KMS-11 (cell line): ENCODE measurements around the gene PTCH1.

Source experiments
- H2AFZ ChIP-seq: fragments of 200-600 bp; sonication (generic); 2 replicates; pipeline ENCODE4 v1.6.1; 2016; ENCODE audit warnings: antibody characterized with exemption, mixed run types, low read depth
- H3K27ac ChIP-seq: fragments of 200-600 bp; sonication (generic); 2 replicates; pipeline ENCODE4 v1.6.1; 2016; ENCODE audit warnings: mild to moderate bottlenecking, mixed run types
- H3K27me3 ChIP-seq: fragments of 200-600 bp; sonication (generic); 2 replicates; pipeline ENCODE4 v1.6.1; 2017; ENCODE audit warnings: mild to moderate bottlenecking, low read depth, mixed run types, moderate library complexity; ENCODE audit not compliant: insufficient read depth
- H3K36me3 ChIP-seq: fragments of 200-600 bp; sonication (generic); 2 replicates; pipeline ENCODE4 v1.6.1; 2017; ENCODE audit warnings: mild to moderate bottlenecking, mixed run types; ENCODE audit not compliant: insufficient read depth
- H3K4me1 ChIP-seq: fragments of 200-600 bp; sonication (generic); 2 replicates; pipeline ENCODE4 v1.6.1; 2016; ENCODE audit warnings: mild to moderate bottlenecking, low read depth, mixed run types; ENCODE audit not compliant: poor library complexity, severe bottlenecking
- H3K4me2 ChIP-seq: fragments of 200-600 bp; sonication (generic); 2 replicates; pipeline ENCODE4 v1.7.0; 2016; ENCODE audit warnings: mild to moderate bottlenecking, mixed run types
- H3K4me3 ChIP-seq: fragments of 200-600 bp; sonication (generic); IDR thresholded peaks from 2 replicates; pipeline ENCODE4 v1.6.1; 2017; ENCODE audit warnings: low read depth, low read length, mixed read lengths; ENCODE audit not compliant: insufficient read depth
- H3K79me2 ChIP-seq: fragments of 200-600 bp; sonication (generic); 2 replicates; pipeline ENCODE4 v1.6.1; 2016; ENCODE audit warnings: low read depth, mixed run types; ENCODE audit not compliant: insufficient read depth
- H3K9ac ChIP-seq: fragments of 200-600 bp; sonication (generic); 2 replicates; pipeline ENCODE4 v1.6.1; 2016; ENCODE audit warnings: mild to moderate bottlenecking, mixed run types
- H4K20me1 ChIP-seq: fragments of 200-600 bp; sonication (generic); 2 replicates; pipeline ENCODE4 v1.6.1; 2016; ENCODE audit warnings: mild to moderate bottlenecking, mixed run types; ENCODE audit not compliant: insufficient read depth
- TF ChIP-seq, protein P1 (sequence below): fragments of 200-600 bp; sonication (generic); conservative IDR thresholded peaks from 2 replicates; pipeline ENCODE4 v1.6.1; 2017; ENCODE audit warnings: low read depth, mild to moderate bottlenecking, antibody characterized with exemption, low read length, moderate library complexity, mixed read lengths

The PTCH1 gene

DNA sequence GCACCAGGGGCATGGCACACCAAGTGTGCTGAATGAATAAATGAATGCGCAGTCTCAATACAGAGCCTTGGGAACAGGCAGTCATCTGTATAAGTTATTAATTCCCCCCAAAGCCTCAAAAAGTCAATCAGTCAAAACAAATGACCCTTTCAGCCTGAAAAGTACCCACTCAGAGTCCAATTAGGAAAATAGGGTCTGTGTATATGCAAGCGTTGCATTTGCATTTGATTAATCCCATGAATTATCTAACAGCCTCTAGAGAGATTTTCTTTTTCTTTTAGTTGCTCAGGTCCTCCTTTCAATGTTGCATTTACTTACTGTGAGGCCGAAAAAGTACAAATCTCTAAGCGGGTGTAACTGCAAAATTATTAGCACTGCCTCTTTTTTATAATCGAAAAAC lies 23.4 kb downstream of the PTCH1 start:
- TF ChIP-seq, protein P1, sequence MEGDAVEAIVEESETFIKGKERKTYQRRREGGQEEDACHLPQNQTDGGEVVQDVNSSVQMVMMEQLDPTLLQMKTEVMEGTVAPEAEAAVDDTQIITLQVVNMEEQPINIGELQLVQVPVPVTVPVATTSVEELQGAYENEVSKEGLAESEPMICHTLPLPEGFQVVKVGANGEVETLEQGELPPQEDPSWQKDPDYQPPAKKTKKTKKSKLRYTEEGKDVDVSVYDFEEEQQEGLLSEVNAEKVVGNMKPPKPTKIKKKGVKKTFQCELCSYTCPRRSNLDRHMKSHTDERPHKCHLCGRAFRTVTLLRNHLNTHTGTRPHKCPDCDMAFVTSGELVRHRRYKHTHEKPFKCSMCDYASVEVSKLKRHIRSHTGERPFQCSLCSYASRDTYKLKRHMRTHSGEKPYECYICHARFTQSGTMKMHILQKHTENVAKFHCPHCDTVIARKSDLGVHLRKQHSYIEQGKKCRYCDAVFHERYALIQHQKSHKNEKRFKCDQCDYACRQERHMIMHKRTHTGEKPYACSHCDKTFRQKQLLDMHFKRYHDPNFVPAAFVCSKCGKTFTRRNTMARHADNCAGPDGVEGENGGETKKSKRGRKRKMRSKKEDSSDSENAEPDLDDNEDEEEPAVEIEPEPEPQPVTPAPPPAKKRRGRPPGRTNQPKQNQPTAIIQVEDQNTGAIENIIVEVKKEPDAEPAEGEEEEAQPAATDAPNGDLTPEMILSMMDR, result no peak
- Histone ChIP-seq H3K79me2 (peaks cover 67% of the 10 kb centered on the region), H3K4me3 (no peak overlapping the region), H3K4me1 (peaks cover 34% of the 10 kb centered on the region), H3K27ac (peak overlapping the region; percentile 75), H3K27me3 (no peaks in the 10 kb centered on the region), H4K20me1 (no peaks in the 10 kb centered on the region), H3K4me2 (peak overlapping the region; percentile 98), H2AFZ (peak overlapping the region; percentile 62; the same call in 1 of the 2 replicates), H3K36me3 (no peaks in the 10 kb centered on the region), H3K9ac (peak overlapping the region; percentile 39; the same call in 1 of the 2 replicates)

DNA sequence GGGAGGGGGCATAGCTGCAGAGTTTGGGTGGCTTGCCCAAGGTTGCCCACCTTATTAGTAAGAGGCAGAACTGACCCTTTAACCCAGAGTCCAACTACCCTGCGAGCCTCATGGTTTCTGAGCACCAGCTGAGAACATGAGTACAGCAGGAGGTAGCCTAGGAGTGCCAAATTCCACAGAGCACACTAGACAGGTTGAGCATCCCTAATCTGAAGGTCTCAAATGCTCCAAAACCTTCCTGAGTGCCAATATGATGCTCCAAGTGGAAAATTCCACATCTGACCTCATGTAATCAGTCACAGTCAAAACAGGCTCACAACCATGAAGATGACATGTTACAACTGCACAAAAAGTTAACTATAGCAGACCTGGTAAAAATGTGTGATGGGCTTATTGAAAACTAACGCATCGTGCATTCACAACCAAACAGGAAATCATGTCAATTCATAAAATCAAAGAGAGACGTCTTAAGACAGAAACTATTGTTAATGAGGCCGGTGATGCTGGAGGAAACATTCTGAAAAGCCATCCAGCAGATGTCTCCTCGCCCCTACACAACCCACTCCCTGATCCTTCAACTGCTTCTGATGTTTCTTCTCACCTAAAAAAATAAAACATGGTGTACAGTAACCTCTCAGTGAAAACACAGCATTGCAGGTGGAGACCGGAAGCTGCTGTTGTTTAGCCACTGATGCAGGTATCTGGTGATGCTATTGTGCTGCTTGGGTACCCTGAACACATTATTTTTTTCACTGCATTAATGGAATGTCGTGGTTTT lies 25.0 kb downstream of the PTCH1 start:
- Histone ChIP-seq H3K27me3 (no peaks in the 10 kb centered on the region), H3K27ac (no peak overlapping the region), H3K36me3 (no peaks in the 10 kb centered on the region), H3K79me2 (peaks cover 50% of the 10 kb centered on the region), H3K4me3 (no peak overlapping the region), H2AFZ (no peak overlapping the region), H4K20me1 (no peaks in the 10 kb centered on the region), H3K9ac (no peak overlapping the region), H3K4me2 (no peak overlapping the region), H3K4me1 (peaks cover 32% of the 10 kb centered on the region)
- TF ChIP-seq, protein P1, result no peak

- peaks cover 41% of the 10 kb centered on the region for H3K79me2 ChIP-seq
Measured at GRCh38 chr9:95488954-95489353, 27.8 kb downstream of the PTCH1 start.

DNA sequence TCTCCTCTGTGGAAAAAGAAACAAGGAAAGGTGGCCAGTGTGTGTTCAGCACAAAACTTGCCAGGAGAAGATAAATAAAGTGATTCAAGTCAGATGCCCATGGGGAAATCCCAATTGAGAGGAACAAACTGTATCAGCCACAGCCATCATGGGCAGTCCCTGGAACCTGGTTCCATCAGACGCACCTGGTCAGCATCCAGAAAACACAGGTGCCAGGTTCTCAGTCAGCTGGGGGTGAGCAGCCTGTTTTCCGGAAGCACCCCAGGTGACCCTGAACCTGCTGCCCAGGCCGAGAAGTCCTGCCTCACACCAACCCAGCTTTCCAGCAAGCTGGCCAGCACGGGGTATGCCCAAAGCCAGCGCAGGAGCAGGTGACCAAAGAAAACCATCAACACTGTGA lies 30.5 kb downstream of the PTCH1 start:
- Histone ChIP-seq H3K79me2 (peaks cover 19% of the 10 kb centered on the region; the same call in 1 of the 2 replicates), H3K9ac (no peak overlapping the region)
- TF ChIP-seq, protein P1, result no peak

More at GRCh38 chr9:95488954-95489353, 27.8 kb downstream of the PTCH1 start:
- no peaks in the 10 kb centered on the region for H3K27me3 ChIP-seq
- H3K4me3 ChIP-seq, result no peak overlapping the region
- H3K4me1 ChIP-seq, result peaks cover 11% of the 10 kb centered on the region
- H4K20me1 ChIP-seq, result no peaks in the 10 kb centered on the region
- no peak overlapping the region for H3K27ac ChIP-seq
- TF ChIP-seq, protein P1, result no peak
- H3K36me3 ChIP-seq, result no peaks in the 10 kb centered on the region
- H3K9ac ChIP-seq, result no peak overlapping the region
- no peak overlapping the region for H3K4me2 ChIP-seq
- no peak overlapping the region for H2AFZ ChIP-seq

More for the DNA sequence above, 30.5 kb downstream of the PTCH1 start:
- Histone ChIP-seq H3K27me3 (no peaks in the 10 kb centered on the region), H4K20me1 (no peaks in the 10 kb centered on the region), H2AFZ (no peak overlapping the region), H3K4me3 (no peak overlapping the region), H3K4me2 (no peak overlapping the region), H3K4me1 (peaks cover 14% of the 10 kb centered on the region), H3K27ac (no peak overlapping the region), H3K36me3 (no peaks in the 10 kb centered on the region)
